ENCODE results near the gene THAP5.

DNA sequence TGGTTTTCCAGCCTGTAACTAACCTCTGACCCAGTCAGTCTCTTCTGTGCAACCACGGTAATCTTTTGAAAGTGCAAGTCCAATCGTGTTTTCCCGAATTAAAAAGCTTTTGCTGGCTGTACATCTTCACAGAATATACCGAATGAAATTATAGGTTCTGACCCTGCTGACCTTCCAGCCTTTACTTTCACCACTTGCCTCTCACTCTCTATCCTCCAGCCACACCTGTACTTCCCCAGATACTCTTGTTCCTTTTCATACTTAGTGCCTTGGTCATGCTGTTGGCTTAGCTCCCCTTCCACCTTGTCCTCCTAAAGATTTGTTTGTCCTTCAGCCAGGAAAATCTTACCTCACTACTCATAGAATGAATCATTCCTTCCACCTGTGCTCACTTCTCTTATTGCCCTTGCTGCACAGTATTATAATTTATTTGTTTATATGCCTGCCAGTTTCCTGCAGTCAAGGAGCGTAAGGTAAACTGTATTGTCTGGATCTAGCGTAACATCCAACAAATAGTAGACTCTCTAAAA lies 41.3 kb downstream of the THAP5 start:
- TF ChIP-seq E2F1 (CRISPR knock-in tag; IDR thresholded peaks at IDR 0.05) (no peak), CBFB (CRISPR knock-in tag; IDR thresholded peaks at IDR 0.05; ENCODE audit: low read depth) (no peak), E2F5 (CRISPR knock-in tag; IDR thresholded peaks at IDR 0.05) (no peak), ESRRA (CRISPR knock-in tag; IDR thresholded peaks at IDR 0.05; ENCODE audit: borderline replicate concordance) (no peak), ZBTB21 (CRISPR knock-in tag; IDR thresholded peaks at IDR 0.05; ENCODE audit: borderline replicate concordance) (no peak), PRDM15 (CRISPR knock-in tag; IDR thresholded peaks at IDR 0.05) (no peak), PRRX2 (CRISPR knock-in tag; IDR thresholded peaks at IDR 0.05) (no peak)
- TF ChIP-seq, protein P1, sequence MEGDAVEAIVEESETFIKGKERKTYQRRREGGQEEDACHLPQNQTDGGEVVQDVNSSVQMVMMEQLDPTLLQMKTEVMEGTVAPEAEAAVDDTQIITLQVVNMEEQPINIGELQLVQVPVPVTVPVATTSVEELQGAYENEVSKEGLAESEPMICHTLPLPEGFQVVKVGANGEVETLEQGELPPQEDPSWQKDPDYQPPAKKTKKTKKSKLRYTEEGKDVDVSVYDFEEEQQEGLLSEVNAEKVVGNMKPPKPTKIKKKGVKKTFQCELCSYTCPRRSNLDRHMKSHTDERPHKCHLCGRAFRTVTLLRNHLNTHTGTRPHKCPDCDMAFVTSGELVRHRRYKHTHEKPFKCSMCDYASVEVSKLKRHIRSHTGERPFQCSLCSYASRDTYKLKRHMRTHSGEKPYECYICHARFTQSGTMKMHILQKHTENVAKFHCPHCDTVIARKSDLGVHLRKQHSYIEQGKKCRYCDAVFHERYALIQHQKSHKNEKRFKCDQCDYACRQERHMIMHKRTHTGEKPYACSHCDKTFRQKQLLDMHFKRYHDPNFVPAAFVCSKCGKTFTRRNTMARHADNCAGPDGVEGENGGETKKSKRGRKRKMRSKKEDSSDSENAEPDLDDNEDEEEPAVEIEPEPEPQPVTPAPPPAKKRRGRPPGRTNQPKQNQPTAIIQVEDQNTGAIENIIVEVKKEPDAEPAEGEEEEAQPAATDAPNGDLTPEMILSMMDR (IDR thresholded peaks at IDR 0.05): no peak
